H1 (cell line): Measurements from ENCODE around the gene KLF6. TPM values are rescaled to one million over a fixed set of nuclear protein-coding genes. Genes with fewer than 3 reads are reported as not detected.

ENCODE experiments used
- BRCA1 ChIP-seq: IDR thresholded peaks from 2 replicates; pipeline ENCODE4 v1.6.1; 2012; ENCODE audit warnings: low read depth, low read length, improper control_type of control experiment
- CBX8 ChIP-seq: fragments of 300-800, 300-1000 bp; sonication (generic); IDR thresholded peaks from 2 replicates; pipeline ENCODE4 v1.7.1; 2016; ENCODE audit warnings: low read depth, low read length, borderline replicate concordance
- E2F6 ChIP-seq: IDR thresholded peaks from 2 replicates; pipeline ENCODE4 v1.6.1; 2012; ENCODE audit warnings: inconsistent platforms
- GTF2F1 ChIP-seq: IDR thresholded peaks from 2 replicates; pipeline ENCODE4 v1.6.1; 2012; ENCODE audit warnings: low read depth, low read length, improper control_type of control experiment, borderline replicate concordance
- JUN ChIP-seq: IDR thresholded peaks from 2 replicates; pipeline ENCODE4 v1.6.1; 2011; ENCODE audit warnings: low read depth, mild to moderate bottlenecking, improper control_type of control experiment, low read length
- RNF2 ChIP-seq: fragments of 200-900, 300-1000 bp; sonication (generic); IDR thresholded peaks from 2 replicates; pipeline ENCODE4 v1.7.1; 2016; ENCODE audit warnings: borderline replicate concordance, low read depth, mild to moderate bottlenecking, antibody characterized with exemption, low read length; ENCODE audit not compliant: poor library complexity, severe bottlenecking; ENCODE audit errors: missing control alignments
- SP2 ChIP-seq: IDR thresholded peaks from 2 replicates; pipeline ENCODE4 v1.6.1; 2012; ENCODE audit warnings: mild to moderate bottlenecking, low read length, inconsistent platforms
- SRF ChIP-seq: IDR thresholded peaks from 2 replicates; pipeline ENCODE4 v1.6.1; 2011; ENCODE audit warnings: mild to moderate bottlenecking, low read depth, low read length, moderate library complexity
- polyA plus RNA-seq, 7 experiments: library from polyadenylated mRNA; depleted of rRNA in 3 of 7; stranded (reverse) in 5 of 7; unstranded in 2 of 7; fragments of >200 nt in 5 of 7; fragments of 200-250 nt in 2 of 7; gene quantifications; 1 replicate in 5 of 7; 2 replicates in 1 of 7; 4 replicates in 1 of 7; pipeline versions ENCODE4 v1.2.1 to v1.2.3, GENCODE V29; 2011 to 2013; ENCODE audit warnings: missing spikeins in 2 of 7, mixed read lengths in 2 of 7
- total RNA-seq: library from RNA; stranded (reverse); fragmentation: NEBNext Ultra II Directional; extraction: Animal tissue kit (Norgen Biotek cat#: 25700); gene quantifications from 2 replicates; pipeline ENCODE4 v1.2.1, GENCODE V29; 2021

KLF6 gene
- total and polyA plus RNA-seq, 2 of the 8 experiments (the other 6 are each of a cell fraction or from before 2014, with no cell fraction given): 5.7 to 19.5 TPM

GRCh38 chr10:3773460-3774017 lies 11.5 kb downstream of the KLF6 start (continued):
- TF ChIP-seq E2F6 (no peak), JUN (no peak), SRF (no peak), SP2 (no peak), BRCA1 (no peak), CBX8 (no peak), GTF2F1 (no peak), RNF2 (no peak)
